Endodermal cell (in vitro differentiated cells): Measurements from ENCODE around the gene GRK1. TPM values are rescaled to one million over a fixed set of nuclear protein-coding genes. Genes with fewer than 3 reads are reported as not detected.

Experiments used
- DNase-seq: peaks from one replicate; pipeline ENCODE4 v3.0.0-alpha.2; 2017
- H3K27ac ChIP-seq: 2 replicates; pipeline ENCODE4 v1.5.1; 2013; ENCODE audit warnings: mild to moderate bottlenecking, low read depth, low read length, moderate library complexity
- H3K27me3 ChIP-seq: 2 replicates; pipeline ENCODE4 v1.6.1; 2013; ENCODE audit warnings: mild to moderate bottlenecking, low read length, moderate library complexity; ENCODE audit not compliant: insufficient read depth, control insufficient read depth, poor library complexity, severe bottlenecking
- H3K36me3 ChIP-seq: 2 replicates; pipeline ENCODE4 v1.7.0; 2013; ENCODE audit warnings: mild to moderate bottlenecking, low read length, moderate library complexity; ENCODE audit not compliant: control insufficient read depth, insufficient read depth
- H3K4me1 ChIP-seq: one replicate; pipeline ENCODE4 v1.7.0; 2013; ENCODE audit warnings: low read length; ENCODE audit not compliant: control insufficient read depth, insufficient read depth
- H3K4me3 ChIP-seq: 2 replicates; pipeline ENCODE4 v1.5.1; 2013; ENCODE audit warnings: mild to moderate bottlenecking, low read length, moderate library complexity
- H3K9ac ChIP-seq: 2 replicates; pipeline ENCODE4 v1.6.1; 2013; ENCODE audit warnings: mild to moderate bottlenecking, low read length, moderate library complexity; ENCODE audit not compliant: poor library complexity, severe bottlenecking; ENCODE audit errors: extremely low read depth
- H3K9me3 ChIP-seq: 2 replicates; pipeline ENCODE4 v1.6.1; 2013; ENCODE audit warnings: mild to moderate bottlenecking, low read length, moderate library complexity; ENCODE audit not compliant: control insufficient read depth
- H3K27ac Mint-ChIP-seq: 2 replicates; pipeline ENCODE4 v1.8.0; 2020; ENCODE audit warnings: mixed read lengths
- H3K27me3 Mint-ChIP-seq: 2 replicates; pipeline ENCODE4 v1.8.0; 2021; ENCODE audit warnings: mild to moderate bottlenecking, mixed read lengths; ENCODE audit not compliant: insufficient read depth
- H3K36me3 Mint-ChIP-seq: 2 replicates; pipeline ENCODE4 v1.8.0; 2020; ENCODE audit warnings: low read depth, mixed read lengths
- H3K4me1 Mint-ChIP-seq: 2 replicates; pipeline ENCODE4 v1.8.0; 2020; ENCODE audit warnings: mixed read lengths
- H3K4me3 Mint-ChIP-seq: 2 replicates; pipeline ENCODE4 v1.8.0; 2020; ENCODE audit warnings: mild to moderate bottlenecking, moderate library complexity, mixed read lengths
- H3K9me3 Mint-ChIP-seq: 2 replicates; pipeline ENCODE4 v1.8.0; 2020; ENCODE audit warnings: mild to moderate bottlenecking, mixed read lengths
- CTCF ChIP-seq: fragments of 200-600 bp; sonication (generic); conservative IDR thresholded peaks from 2 replicates; pipeline ENCODE4 v1.5.0; 2021; ENCODE audit warnings: antibody characterized with exemption, mild to moderate bottlenecking
- WGBS, 2 experiments: methylation state at CpG; one replicate each; pipeline versions ENCODE4 v1.1.5 to v1.1.7; 2013; ENCODE audit warnings: missing lambda C conversion rate in 2 of 2, mixed read lengths in 1 of 2; ENCODE audit not compliant: insufficient coverage in 1 of 2, insufficient read length in 1 of 2; 5-methylcytosine and 5-hydroxymethylcytosine counted together
- total RNA-seq, 2 donors: library from RNA; stranded (reverse); fragmentation: NEBNext Ultra II Directional in 1 of 2; extraction: Animal tissue kit (Norgen Biotek cat#: 25700) in 1 of 2; gene quantifications; 2 replicates in 1 of 2; 3 replicates in 1 of 2; pipeline ENCODE4 v1.2.1, GENCODE V29; 2021

The GRK1 gene
- total RNA-seq, 2 donors from 2014 or later: 1.7 to 2.5 TPM

- 92 to 97% methylated on average over 10 to 17 of the region's 17 CpGs for WGBS, 2 experiments
- H3K36me3 Mint-ChIP-seq: peaks cover 81% of the 10 kb centered on the region
- TF ChIP-seq CTCF: no peak
- no peak overlapping the region for H3K4me3 Mint-ChIP-seq
- Histone ChIP-seq H3K4me3 (no peak overlapping the region), H3K27me3 (no peaks in the 10 kb centered on the region), H3K27ac (no peak overlapping the region), H3K4me1 (no peaks in the 10 kb centered on the region), H3K9me3 (no peaks in the 10 kb centered on the region), H3K9ac (no peak overlapping the region), H3K36me3 (peaks cover 59% of the 10 kb centered on the region)
- no peak for DNase-seq
- peaks cover 8% of the 10 kb centered on the region for H3K9me3 Mint-ChIP-seq
- H3K27me3 Mint-ChIP-seq: no peaks in the 10 kb centered on the region
- H3K27ac Mint-ChIP-seq: peak overlapping the region; percentile 56
- no peaks in the 10 kb centered on the region for H3K4me1 Mint-ChIP-seq
Observed at GRCh38 chr13:113629866-113630265, 37.2 kb upstream of the GRK1 start.

- no peak for DNase-seq
- Mint-ChIP-seq H3K9me3 (peaks cover 6% of the 10 kb centered on the region), H3K36me3 (peaks cover 80% of the 10 kb centered on the region), H3K4me3 (no peak overlapping the region), H3K4me1 (no peaks in the 10 kb centered on the region), H3K27me3 (no peaks in the 10 kb centered on the region), H3K27ac (peak overlapping the region; percentile 30)
- Histone ChIP-seq H3K9me3 (no peaks in the 10 kb centered on the region), H3K27me3 (no peaks in the 10 kb centered on the region), H3K4me1 (no peaks in the 10 kb centered on the region), H3K9ac (no peak overlapping the region), H3K4me3 (no peak overlapping the region), H3K27ac (no peak overlapping the region), H3K36me3 (peaks cover 63% of the 10 kb centered on the region)
- no peak for TF ChIP-seq CTCF
- 93 to 95% methylated on average over 9 to 11 of the region's 11 CpGs for WGBS, 2 experiments
Observed at GRCh38 chr13:113630296-113630695, 36.7 kb upstream of the GRK1 start.

- Mint-ChIP-seq H3K36me3 (peaks cover 77% of the 10 kb centered on the region), H3K4me1 (no peaks in the 10 kb centered on the region), H3K4me3 (no peak overlapping the region), H3K27ac (no peak overlapping the region), H3K27me3 (no peaks in the 10 kb centered on the region), H3K9me3 (peaks cover 2% of the 10 kb centered on the region)
- peaks cover 68% of the 10 kb centered on the region for H3K36me3 ChIP-seq
- H3K9ac ChIP-seq: no peak overlapping the region
- no peak for TF ChIP-seq CTCF
- no peaks in the 10 kb centered on the region for H3K27me3 ChIP-seq
- H3K4me1 ChIP-seq: no peaks in the 10 kb centered on the region
- H3K9me3 ChIP-seq: no peaks in the 10 kb centered on the region
- WGBS, 2 experiments: 82 to 100% methylated on average over 3 to 6 of the region's 6 CpGs
- DNase-seq: no peak
- H3K27ac ChIP-seq: peak overlapping the region; percentile 60
- H3K4me3 ChIP-seq: no peak overlapping the region
Observed at GRCh38 chr13:113630804-113631203, 36.2 kb upstream of the GRK1 start.
